ENCODE measurements around the gene NPNT. TPM values are rescaled to one million over a fixed set of nuclear protein-coding genes. Genes with fewer than 3 reads are reported as not detected.

NPNT gene
- total and polyA plus RNA-seq, 12 donors: 1.3 to 61.1 (median 4.5) TPM

Other genes starting within 250 kb of the NPNT start
- 10 to 100 TPM in 8 of 9 donors, 1 to 10 TPM in 1; 4.3 to 27.0 (median 16.7) TPM for gene INTS12, start 186.8 kb upstream of the NPNT start, total RNA-seq
- 10 to 100 TPM; 11.3 to 30.8 (median 11.3) TPM for gene INTS12, start 186.8 kb upstream of the NPNT start, polyA plus RNA-seq
- 10 to 100 TPM in 3 of 9 donors, 1 to 10 TPM in 6; 5.3 to 13.8 (median 7.9) TPM for gene GSTCD, start 186.7 kb upstream of the NPNT start, total RNA-seq
- 1 to 10 TPM in 1 of 3 donors, under 1 TPM in 2; 0.88 to 4.3 (median 0.97) TPM for gene GSTCD, start 186.7 kb upstream of the NPNT start, polyA plus RNA-seq

All from adrenal gland (tissue), 12 donors.